Sciatic nerve (tissue), 2 donors: Measurements from ENCODE around the gene WWOX. TPM values are rescaled to one million over a fixed set of nuclear protein-coding genes. Genes with fewer than 3 reads are reported as not detected.

Experiments used
- ATAC-seq: fragments of 200-7000 bp; cut with Tn5 transposase; one replicate; pipeline ENCODE4 v1.9.1; 2020; ENCODE audit warnings: mild to moderate bottlenecking, moderate library complexity
- DNase-seq: peaks from one replicate; pipeline ENCODE4 v3.0.0-alpha.2; 2020; ENCODE audit warnings: low spot score
- intact Hi-C: fragments of 100-400 bp; cut with DNase I; formaldehyde crosslinking; loops from one replicate; pipeline ENCODE4 v1.14.2; 2022
- total RNA-seq: library from RNA; stranded (reverse); fragmentation: NEBNext Ultra II Directional; extraction: Animal tissue kit (Norgen Biotek cat#: 25700); gene quantifications from one replicate; pipeline ENCODE4 v1.2.1, GENCODE V29; 2021
- donor health status: DM: no; HTN: no; CAD: no.
- donor health status: DM: no; HTN: no; CAD: no.

The WWOX gene
- total RNA-seq, 1 donor from 2014 or later = 30.7 TPM

DNA sequence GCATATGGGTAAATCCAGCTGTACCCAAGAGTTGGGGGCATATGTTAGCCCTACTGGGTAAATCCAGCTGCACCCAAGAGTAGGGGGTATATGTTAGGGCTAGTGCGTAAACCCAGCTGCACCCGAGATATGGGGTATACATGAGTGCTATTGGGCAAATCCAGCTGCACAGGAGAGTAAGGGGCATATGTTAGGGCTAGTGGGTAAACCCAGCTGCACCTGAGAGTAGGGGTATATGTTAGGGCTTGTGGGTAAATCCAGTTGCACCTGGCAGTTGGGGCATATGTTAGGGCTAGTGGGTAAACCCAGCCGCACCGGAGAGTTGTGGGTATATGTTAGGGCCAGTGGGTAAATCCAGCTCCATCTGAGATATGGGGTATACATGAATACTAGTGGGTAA lies 80.9 kb downstream of the WWOX start:
- ATAC-seq = no peak
- DNase-seq = no peak
- intact Hi-C loops = no loop called here

DNA sequence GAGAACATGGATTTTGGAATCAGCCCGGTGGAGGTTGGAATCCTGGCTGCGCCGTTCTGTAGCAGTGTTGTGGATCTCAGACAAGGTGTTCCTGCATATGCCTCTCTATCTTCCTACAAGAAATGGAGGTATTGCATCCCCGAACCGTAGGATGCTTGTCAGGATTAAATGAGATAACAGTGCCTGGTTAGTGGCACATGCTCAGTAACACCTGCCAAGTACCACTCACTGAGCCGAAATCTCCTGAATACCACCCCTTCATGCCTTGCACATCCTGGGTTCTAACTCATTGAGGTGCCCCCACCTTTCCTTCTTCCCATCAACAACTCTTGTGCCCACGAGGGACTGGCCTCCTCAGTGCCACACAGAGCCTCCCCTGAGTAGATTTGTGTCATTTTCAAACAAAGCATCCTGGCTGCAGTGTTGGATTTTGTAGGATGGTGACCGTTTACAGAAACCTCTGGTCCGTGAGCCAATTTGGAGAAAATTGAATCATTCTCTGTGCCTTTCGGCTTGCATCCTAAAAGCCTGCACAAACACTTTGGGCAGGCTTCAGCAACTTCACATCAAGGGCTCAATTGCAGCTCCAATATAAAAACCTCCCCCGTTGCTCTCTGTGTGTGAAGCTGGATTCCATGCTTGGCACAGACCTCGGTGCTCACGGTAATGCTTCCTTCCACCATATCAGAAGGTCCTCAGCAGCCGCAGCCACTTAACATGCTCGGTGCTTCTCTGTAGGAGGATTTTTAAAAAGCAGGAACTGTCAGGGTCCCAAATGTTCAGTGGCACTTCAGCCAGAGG lies 84.2 kb downstream of the WWOX start:
- intact Hi-C loops = no loop called here
- ATAC-seq (peak; percentile 55), DNase-seq (no peak)

DNA sequence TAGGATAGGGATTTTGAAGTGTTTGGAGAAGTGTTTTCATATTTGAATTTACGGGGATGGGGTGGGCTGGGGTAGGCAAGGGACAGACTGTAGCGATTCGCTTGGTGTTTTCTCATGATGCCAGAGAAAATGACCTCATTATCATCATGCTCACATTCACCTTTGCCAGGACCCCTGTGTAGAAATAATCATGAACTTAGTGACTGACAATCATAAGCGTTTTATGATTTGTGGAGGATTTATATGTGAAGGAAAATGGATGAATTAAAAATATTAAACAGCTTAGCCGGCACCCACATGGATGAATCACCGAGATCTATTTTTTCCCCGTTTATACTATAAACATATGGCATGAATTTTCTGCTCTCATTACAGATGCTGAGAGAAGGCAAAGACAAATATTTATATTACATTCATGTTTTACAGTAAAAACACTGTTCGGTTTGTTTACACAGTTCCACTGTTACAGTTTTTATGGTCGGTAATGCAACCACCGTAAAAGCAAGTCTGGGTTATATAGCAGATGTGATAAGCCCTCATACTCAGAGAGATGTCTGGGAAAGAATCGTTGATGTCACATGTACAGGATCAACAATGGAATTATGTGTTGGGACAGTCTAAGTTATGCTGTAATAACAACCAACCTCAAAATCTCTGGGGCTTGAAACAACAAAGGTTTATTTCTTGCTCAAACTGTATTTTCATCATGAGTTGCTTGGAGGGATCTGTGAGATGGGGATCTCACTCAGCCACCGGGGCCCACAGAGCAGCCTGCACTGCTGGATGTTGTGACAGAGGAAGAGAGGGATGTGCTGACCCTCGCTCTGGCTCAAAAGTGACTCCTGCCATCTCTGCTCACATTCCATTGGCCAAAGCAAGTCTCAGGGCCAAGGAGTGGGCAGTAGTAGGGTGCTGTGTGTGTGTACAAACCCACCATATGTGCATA lies 85.1 kb downstream of the WWOX start:
- ATAC-seq = no peak
- intact Hi-C loops = no loop called here
- DNase-seq = no peak

DNA sequence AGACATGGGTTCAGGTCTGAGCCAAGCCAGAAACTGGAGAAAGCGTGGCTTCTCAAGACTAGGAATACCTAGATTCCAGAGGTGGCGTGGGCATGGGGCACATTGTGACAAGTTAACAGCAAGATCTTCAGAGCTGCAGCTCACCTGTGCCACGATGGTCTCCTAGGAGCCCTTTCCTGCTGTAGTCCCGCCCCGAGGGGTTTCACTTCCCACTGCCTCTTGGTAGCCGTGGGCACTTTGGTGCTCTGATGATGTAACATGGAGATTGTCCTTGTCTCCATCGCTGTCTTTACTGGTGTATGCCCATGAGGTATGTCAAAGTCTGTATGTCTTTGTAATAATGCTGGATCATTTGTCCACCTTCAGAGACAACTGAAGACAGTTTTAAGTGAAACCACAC lies 89.7 kb downstream of the WWOX start:
- ATAC-seq (no peak), DNase-seq (no peak)
- intact Hi-C loops = no loop called here

DNA sequence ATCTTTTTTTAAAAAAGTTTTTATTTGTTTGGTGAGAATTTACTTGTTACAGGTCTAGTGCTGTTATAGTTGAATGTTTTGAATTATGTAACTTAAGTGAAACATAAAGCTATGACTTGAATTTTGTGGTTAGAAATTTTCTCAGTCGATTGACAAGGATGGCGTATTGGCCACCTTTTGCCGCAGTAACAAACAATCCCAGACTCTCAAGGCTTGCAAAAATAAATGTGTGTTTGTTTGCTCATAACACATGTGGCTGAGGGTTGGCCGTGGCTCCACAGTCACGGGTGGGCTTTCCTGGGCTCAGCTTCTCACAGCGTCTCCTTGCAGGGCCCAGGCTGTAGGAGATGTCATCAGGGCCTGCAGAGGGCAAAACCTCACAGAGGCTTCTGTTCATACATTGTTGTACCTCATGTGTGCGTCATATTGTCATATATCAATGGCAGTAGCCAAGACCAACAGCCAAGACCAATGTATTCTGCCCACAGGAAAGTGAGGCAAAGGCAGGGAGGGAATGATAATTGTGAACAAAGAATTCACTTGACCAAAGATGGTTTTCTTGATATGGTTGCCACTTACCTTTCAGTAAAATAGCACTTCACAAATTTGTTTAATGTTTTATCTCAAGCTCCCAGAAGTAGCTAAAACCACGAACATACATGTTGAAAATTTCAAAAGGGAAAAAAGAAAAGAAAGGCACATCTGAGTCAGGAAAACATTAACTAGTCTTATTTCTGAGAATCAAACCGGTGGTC lies 93.5 kb downstream of the WWOX start:
- intact Hi-C loops = no loop called here
- no peak for ATAC-seq
- DNase-seq = no peak

DNA sequence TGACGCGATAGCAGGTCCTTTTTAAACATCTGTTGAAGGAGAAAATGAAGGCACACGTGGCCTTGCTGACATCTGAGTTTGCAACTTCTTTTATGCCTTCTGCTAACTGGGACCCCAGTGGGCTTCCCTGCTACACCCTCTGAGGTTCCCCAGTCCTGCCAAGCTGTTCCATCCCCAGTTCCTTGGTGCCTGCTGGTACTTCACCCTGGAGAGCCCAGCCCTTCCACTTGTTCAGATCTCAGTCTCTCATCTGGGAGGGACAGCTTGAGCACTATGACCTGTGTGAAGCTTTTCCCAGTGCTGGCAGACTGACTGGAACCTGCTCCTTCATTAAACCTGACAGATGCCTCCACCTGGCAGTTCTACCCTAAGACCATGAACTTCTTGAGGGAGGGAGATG lies 95.5 kb downstream of the WWOX start:
- DNase-seq (no peak), ATAC-seq (no peak)
- intact Hi-C loops = no loop called here

DNA sequence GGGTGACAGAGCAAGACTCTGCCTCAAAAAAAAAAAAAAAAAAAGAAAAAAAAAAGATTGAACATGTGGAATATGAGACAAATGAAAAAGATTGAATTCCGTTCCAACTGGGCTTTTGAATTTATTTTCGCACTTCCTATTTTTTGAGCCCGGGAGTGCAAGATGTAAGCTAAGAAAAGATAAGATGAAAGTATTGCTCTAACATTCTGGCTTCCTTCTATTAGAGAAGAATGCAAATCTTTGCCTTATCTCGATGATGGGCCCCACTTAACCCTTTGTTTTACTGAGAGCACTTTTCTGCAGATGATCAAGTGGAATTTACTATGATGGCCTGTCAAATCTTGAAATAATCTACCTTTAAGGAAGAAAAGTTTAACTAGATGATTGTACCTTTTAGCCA lies 96.3 kb downstream of the WWOX start:
- DNase-seq (no peak), ATAC-seq (no peak)
- intact Hi-C loops = no loop called here

DNA sequence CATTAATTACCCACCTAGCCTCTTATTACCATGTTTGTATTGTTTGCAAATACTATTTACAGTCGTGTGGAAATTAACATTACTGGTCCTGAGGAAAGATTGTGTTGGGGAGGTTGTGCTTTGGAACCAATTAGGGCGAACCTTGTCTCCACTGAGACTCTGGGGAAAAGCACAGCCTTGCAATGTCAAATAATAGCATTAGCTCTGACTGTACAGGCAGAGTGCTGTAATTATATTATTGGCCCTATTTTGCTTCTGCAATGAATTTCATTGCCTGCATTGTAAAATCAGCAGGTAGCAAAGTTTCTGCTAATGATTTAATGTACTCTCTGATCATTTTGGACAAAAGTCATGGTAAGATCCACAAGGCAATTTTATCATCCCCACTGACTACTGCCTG lies 97.0 kb downstream of the WWOX start:
- ATAC-seq = no peak
- intact Hi-C loops = no loop called here

DNA sequence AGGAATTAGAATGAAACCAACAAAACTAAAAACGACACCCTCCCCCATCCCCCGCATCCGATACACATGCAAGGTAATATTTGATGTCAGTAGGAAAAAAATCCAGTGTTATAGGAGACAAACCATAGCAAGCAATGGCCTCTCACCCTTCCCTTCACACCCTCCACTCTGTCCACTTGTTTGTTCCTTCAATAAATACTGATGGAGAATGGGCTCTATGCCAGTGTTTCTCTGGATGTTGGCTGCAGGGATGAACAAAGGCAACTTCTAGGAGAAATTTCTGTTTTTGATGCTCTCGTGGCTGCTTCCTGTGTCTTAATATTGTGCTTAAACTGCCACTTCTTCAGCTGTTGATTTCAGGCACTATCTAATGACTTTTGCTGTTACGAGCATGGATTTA lies 98.8 kb downstream of the WWOX start:
- intact Hi-C loops = no loop called here
- ATAC-seq = no peak
- DNase-seq = no peak

More for the DNA sequence above, 97.0 kb downstream of the WWOX start:
- DNase-seq = no peak

DNA sequence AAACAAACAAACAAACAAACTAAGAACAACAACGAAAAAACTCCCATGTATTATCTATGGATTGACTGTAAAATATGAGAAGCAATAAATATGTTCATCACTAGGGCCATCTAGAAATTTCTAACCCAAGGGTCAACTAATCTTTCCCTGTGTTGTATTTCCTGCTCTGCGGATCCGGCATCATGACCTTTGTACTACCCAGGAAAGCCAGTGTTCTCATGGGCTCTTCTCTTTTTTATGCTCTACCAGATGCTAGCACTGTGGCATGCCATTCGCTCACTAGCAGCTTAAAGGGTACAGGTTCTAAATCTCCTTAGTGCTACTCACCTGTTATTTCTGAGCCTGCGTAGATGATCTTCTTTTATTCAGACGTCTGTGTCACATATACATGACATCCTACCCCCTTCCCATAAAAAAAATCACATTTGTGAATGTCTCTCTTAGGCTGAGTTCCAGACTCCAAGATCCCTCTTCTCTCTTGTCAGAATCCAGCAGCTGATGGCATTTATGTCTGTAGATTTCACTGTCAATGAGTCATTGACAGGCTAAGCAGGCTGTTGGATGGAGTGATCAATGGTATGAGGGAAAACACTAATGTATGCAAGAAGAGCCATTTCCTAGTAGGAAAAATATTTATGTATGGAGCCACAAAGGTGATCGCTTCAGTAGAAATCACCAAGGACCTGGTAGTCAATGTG lies 100.0 kb downstream of the WWOX start:
- DNase-seq = no peak
- intact Hi-C loops = no loop called here
- ATAC-seq = no peak

DNA sequence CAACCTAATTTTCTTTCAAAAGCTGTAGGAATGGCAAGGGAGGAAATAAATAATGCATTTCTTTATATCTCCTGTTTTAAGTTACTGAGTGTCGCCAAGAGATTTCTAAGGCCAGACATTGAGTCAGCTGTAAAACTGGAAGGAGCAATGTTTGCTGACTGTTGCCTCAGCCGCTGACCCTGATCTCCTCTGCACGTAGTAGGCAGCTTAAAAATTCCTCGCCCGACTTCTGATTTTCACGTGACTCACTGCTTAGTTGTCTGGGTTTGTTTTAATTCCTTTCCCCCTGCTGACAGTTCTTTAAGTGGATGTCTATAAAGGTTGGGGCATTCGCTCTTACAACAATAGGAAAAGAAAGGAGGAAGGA lies 100.6 kb downstream of the WWOX start:
- ATAC-seq = no peak

DNA sequence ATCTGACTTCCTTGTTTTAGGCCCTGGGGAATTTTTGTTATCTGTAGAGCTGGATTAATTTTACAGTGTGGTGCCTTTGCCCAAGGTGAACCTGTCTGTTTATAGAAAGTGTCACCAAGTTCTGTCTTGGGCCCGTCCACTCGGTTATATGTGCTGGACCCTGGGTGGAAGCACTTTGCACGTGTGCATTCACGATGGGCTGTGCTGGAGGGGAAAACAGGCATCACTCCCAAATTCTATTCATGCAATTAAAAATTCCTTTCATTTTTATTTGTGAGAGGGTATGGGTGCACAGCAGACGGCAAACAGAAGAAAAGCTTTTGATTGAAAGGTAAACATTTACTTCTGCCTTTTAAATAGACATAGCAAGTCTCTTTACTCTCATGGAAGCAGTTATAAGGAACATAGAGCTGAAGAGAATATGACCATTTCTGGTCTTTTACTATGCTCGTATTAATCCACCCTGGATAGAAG lies 101.2 kb downstream of the WWOX start:
- DNase-seq = no peak
- intact Hi-C loops = no loop called here
- no peak for ATAC-seq

More for the DNA sequence above, 100.6 kb downstream of the WWOX start:
- intact Hi-C loops = no loop called here
- DNase-seq = no peak

DNA sequence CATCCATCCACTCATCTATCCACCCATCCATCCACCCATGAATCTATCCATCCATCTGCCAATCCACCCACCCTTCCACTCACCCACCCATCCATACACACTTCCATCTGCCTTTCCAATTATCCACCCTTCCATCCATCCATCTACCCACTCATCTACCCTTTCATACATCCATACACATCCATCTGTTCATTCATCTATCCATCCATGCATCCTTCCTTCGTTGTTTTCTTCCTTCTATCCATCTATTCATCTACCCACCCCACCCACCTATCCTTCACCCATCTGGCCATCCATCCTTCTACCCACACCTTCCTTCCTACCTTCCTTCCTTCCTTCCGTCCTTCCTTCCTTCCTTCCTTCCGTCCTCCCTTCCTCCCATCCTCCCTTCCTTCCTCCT lies 106.1 kb downstream of the WWOX start:
- intact Hi-C loops = no loop called here
- DNase-seq = no peak

DNA sequence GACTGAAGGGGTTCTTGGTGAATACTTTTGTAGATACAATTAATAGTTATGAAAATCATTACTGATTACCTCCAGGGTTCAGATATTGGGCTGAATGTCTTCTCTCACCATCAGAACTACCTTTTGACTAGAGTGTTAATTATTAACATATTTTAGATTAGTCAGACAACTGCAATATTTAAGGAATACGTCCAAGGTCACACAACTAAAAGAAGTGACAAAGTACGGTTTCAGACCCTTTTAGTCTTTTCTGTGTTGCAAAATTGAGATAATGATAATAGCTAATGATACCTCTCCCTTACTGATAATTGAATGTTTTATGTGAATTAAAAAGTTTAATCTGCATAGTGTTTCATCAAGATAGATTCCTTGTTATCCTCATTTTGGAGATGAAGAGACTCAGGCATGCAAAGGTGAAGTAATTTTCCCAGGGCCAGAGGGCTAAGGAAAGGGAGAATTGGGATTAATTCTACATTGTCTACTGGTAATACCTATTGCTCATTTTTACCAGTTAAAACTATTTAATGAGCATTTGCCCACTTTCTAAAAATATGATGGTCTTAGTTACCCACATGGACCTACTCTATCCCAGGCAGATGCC lies 107.3 kb downstream of the WWOX start:
- intact Hi-C loops = no loop called here
- no peak for DNase-seq
- no peak for ATAC-seq

More for the DNA sequence above, 106.1 kb downstream of the WWOX start:
- no peak for ATAC-seq

DNA sequence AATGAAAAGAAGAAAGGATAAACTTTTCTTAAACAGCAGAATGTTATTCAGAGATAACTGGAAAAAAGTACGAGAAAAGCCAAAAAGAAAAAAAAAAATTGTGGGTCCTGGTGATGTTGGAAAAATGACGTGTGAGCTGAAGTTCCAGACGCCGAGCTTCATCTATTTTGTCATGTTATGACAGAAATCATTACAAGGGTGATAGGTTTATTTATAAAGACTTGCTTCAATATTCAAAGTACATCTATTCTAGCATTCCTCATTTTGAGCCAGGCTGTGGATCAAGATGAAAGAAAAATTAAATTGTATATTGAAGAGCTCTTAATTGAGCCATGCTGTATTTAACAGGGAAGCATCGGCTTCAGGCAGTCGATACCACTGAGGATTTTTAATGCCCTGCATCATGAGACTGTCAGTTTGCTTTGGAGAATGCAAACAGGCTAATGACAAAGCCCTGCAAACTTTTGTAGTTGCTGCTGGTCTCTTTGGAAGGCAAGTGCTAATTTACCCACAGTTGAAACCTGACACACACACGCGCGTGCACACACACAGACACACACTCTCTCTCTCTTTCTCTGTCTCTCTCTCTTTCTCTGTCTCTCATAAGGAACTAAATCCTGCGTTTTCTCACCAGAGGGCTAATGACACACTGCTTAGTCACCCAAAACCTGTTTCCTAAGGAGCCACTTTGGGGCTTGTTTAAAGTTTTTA lies 110.7 kb downstream of the WWOX start:
- intact Hi-C loops = no loop called here
- no peak for DNase-seq

DNA sequence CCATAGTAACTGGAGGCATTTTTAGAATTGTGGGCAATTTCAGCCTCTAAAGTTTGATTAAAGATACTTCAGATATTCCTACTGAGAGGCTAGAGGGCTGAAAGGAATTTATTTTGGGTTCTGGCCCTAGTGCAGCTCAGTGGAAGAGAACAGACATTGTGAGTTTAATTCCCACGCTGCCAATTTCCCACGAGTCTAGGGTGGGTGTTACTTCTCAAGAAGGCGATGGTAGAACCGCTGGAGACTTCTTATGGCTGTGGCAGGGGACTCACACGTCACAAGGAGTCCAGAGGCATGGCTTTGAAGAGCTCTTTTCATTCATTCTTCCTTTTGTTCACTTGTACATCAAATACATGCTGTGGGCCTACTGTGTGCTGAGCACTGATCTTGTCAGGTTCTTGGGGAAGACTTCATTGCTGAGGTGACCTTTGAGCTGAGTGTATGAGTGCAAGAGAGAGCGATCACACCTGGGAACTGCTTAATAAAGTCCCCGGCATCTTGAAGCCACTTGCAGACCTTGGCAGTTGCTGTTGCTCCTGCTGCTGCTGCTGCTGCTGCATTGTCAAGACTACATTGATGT lies 111.7 kb downstream of the WWOX start:
- ATAC-seq = no peak
- DNase-seq = no peak
- intact Hi-C loops = no loop called here

More for the DNA sequence above, 110.7 kb downstream of the WWOX start:
- no peak for ATAC-seq

DNA sequence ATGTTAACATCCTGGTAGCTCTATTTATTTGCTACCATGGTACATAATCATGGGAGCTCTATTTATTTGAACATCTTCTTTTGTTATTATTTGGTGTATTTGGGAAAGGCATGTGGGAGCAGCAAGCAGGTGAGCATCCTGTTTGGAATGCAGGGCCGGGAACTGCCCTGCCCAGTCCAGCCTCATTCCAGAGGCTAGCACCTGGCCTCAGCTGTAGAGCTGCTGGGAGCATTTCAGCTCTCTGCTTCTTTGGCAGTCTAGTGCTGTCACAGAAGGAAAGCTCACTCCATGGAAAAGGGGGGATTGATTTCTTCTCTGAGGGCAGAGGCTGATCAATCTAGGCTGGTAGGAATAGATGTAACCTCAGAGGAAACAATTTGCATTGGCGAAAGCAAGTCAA lies 112.5 kb downstream of the WWOX start:
- intact Hi-C loops = no loop called here
- no peak for DNase-seq
- ATAC-seq = no peak

DNA sequence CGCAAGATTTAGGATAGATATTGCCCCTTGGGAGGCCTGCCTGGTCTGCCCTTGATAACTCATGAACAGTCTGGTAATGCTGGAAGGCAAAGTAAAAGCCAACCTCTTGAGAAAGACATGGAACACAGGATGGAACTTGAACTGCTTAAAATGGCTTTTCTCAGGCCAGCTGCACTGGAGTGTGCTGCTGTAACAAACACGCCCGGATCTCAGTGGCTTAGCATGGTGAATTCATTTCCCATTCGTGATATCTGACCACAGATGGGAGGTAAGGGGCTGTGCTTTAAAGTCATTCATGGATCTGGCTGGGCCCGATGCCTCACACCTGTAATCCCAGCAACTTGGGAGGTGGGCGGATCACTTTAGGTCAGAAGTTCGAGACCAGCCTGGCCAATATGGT lies 113.2 kb downstream of the WWOX start:
- intact Hi-C loops = no loop called here
- DNase-seq = no peak
- no peak for ATAC-seq
